Liver (tissue), 3 donors: ENCODE data around the gene ZDHHC19.

Source experiments
- ATF3 ChIP-seq: IDR thresholded peaks from 2 replicates; pipeline ENCODE4 v1.6.1; 2016; ENCODE audit warnings: antibody characterized with exemption
- CTCF ChIP-seq: fragments of 150-350 bp; IDR thresholded peaks from 2 replicates; pipeline ENCODE4 v1.5.1; 2017; ENCODE audit warnings: improper control_type of control experiment, low read depth, low read length; ENCODE audit not compliant: missing input control
- JUND ChIP-seq, 2 donors: IDR thresholded peaks; 2 replicates each; pipeline ENCODE4 v1.6.1; 2016; ENCODE audit warnings: antibody characterized with exemption in 2 of 2
- MAX ChIP-seq: IDR thresholded peaks from 2 replicates; pipeline ENCODE4 v1.6.1; 2016; ENCODE audit warnings: antibody characterized with exemption
- REST ChIP-seq: IDR thresholded peaks from 2 replicates; pipeline ENCODE4 v1.6.1; 2016; ENCODE audit warnings: antibody characterized with exemption, mild to moderate bottlenecking
- TAF1 ChIP-seq: conservative IDR thresholded peaks from 2 replicates; pipeline ENCODE4 v1.6.1; 2016; ENCODE audit warnings: antibody characterized with exemption, mild to moderate bottlenecking
- YY1 ChIP-seq: IDR thresholded peaks from 2 replicates; pipeline ENCODE4 v1.6.1; 2016; ENCODE audit warnings: antibody characterized with exemption, mild to moderate bottlenecking
- donor health status: healthy.
- donor health status: healthy.

- TF ChIP-seq CTCF (no peak), REST (no peak), JUND (IDR thresholded peaks at IDR 0.05) (no peak), MAX (no peak), TAF1 (no peak), YY1 (no peak), ATF3 (no peak)
Observed at GRCh38 chr3:196163666-196164493, 47.3 kb downstream of the ZDHHC19 start.
